ENCODE data around the gene EIF4G1. TPM values are rescaled to one million over a fixed set of nuclear protein-coding genes. Genes with fewer than 3 reads are reported as not detected.
A peak's percentile ranks its signal among the peaks of the same experiment; 100 is the strongest.
"Not testable (repeated sequence)": the region's sequence is repeated elsewhere in the genome, so short reads cannot be mapped to it uniquely, and the experiment has no call there.

EIF4G1 gene
- total RNA-seq, 4 donors from 2014 or later, result 233 to 431 (median 300) TPM

GRCh38 chr3:184337981-184338380, 23.6 kb downstream of the EIF4G1 start:
- H3K4me3 ChIP-seq, result peak overlapping the region; percentile 1 to 92

GRCh38 chr3:184338511-184338945, 24.1 kb downstream of the EIF4G1 start:
- peaks cover 0 to 68% (median 30%) of the 10 kb centered on the region in 3 donors for H3K4me1 ChIP-seq
- WGBS, 2 donors (ENCODE audit: low coverage in 1 of 2), result no CpG with 5 or more reads among the region's 37 CpGs
- peak overlapping the region; percentile 6 to 92 for H3K4me3 ChIP-seq

More at GRCh38 chr3:184337981-184338380, 23.6 kb downstream of the EIF4G1 start:
- Histone ChIP-seq H3K9me3 (no peaks in the 10 kb centered on the region), H3K27ac (peak overlapping the region; percentile 94 to 99 (median 98)), H3K4me1 (peaks cover 0 to 68% (median 30%) of the 10 kb centered on the region in 3 donors), H3K27me3 (no peaks in the 10 kb centered on the region), H3K36me3 (peaks cover 0 to 42% of the 10 kb centered on the region in 2 donors)
- ATAC-seq, result no peak
- WGBS, 2 donors (ENCODE audit: low coverage in 1 of 2), result 28 to 41% methylated on average over 3 to 7 of the region's 7 CpGs
- TF ChIP-seq CTCF (IDR thresholded peaks at IDR 0.05), result no peak
- TF ChIP-seq POLR2A (IDR thresholded peaks at IDR 0.05), result no peak

GRCh38 chr3:184339001-184339400, 24.6 kb downstream of the EIF4G1 start:
- H3K4me1 ChIP-seq, result peaks cover 0 to 68% (median 30%) of the 10 kb centered on the region in 3 donors
- 30 to 41% methylated on average over 5 to 7 of the region's 8 CpGs for WGBS, 2 donors (ENCODE audit: low coverage in 1 of 2)

More at GRCh38 chr3:184338511-184338945, 24.1 kb downstream of the EIF4G1 start:
- TF ChIP-seq POLR2AphosphoS5 (IDR thresholded peaks at IDR 0.05) (peak; percentile 36), EP300 (IDR thresholded peaks at IDR 0.05) (no peak), POLR2A (IDR thresholded peaks at IDR 0.05) (no peak), CTCF (IDR thresholded peaks at IDR 0.05) (peak in 3 of 4 experiments; percentile 40 to 49 (median 41))
- H3K9me3 ChIP-seq, result no peaks in the 10 kb centered on the region
- peak; percentile 70 for ATAC-seq
- H3K27me3 ChIP-seq, result no peaks in the 10 kb centered on the region
- peak overlapping the region; percentile 94 to 99 (median 98) for H3K27ac ChIP-seq
- peaks cover 0 to 42% of the 10 kb centered on the region in 2 donors for H3K36me3 ChIP-seq

GRCh38 chr3:184339451-184340135, 25.2 kb downstream of the EIF4G1 start:
- not testable (repeated sequence) for ATAC-seq, H3K9me3 ChIP-seq, H3K27me3 ChIP-seq
- peak overlapping the region in 1 of 2 donors; percentile 92 for H3K4me3 ChIP-seq
- H3K36me3 ChIP-seq, result peaks cover 0 to 42% of the 10 kb centered on the region in 2 donors
- peak overlapping the region in 3 of 4 donors; percentile 94 to 99 (median 98) for H3K27ac ChIP-seq
- H3K4me1 ChIP-seq, result peaks cover 0 to 65% (median 30%) of the 10 kb centered on the region in 3 donors
- WGBS, 2 donors (ENCODE audit: low coverage in 1 of 2), result 78 to 81% methylated on average over 4 to 12 of the region's 19 CpGs

More at GRCh38 chr3:184339001-184339400, 24.6 kb downstream of the EIF4G1 start:
- ATAC-seq, result no peak
- no peaks in the 10 kb centered on the region for H3K27me3 ChIP-seq
- no peaks in the 10 kb centered on the region for H3K9me3 ChIP-seq
- peaks cover 0 to 42% of the 10 kb centered on the region in 2 donors for H3K36me3 ChIP-seq
- H3K4me3 ChIP-seq, result peak overlapping the region; percentile 6 to 92
- TF ChIP-seq EP300 (IDR thresholded peaks at IDR 0.05), result no peak
- no peak for TF ChIP-seq POLR2AphosphoS5 (IDR thresholded peaks at IDR 0.05)
- TF ChIP-seq CTCF (IDR thresholded peaks at IDR 0.05), result no peak
- TF ChIP-seq POLR2A (IDR thresholded peaks at IDR 0.05), result no peak
- peak overlapping the region; percentile 94 to 99 (median 98) for H3K27ac ChIP-seq

- no peak for TF ChIP-seq POLR2AphosphoS5 (IDR thresholded peaks at IDR 0.05)
- TF ChIP-seq POLR2A (IDR thresholded peaks at IDR 0.05), result no peak
- TF ChIP-seq EP300 (IDR thresholded peaks at IDR 0.05), result no peak
- no peak for TF ChIP-seq CTCF (IDR thresholded peaks at IDR 0.05)
- no peak overlapping the region for H3K4me3 ChIP-seq
- no peak overlapping the region for H3K27ac ChIP-seq
- peaks cover 0 to 53% of the 10 kb centered on the region in 2 donors for H3K36me3 ChIP-seq
- no peaks in the 10 kb centered on the region for H3K27me3 ChIP-seq
- H3K9me3 ChIP-seq, result no peaks in the 10 kb centered on the region
- peaks cover 0 to 56% (median 35%) of the 10 kb centered on the region in 3 donors for H3K4me1 ChIP-seq
- 100% methylated on average over 1 of the region's 7 CpGs; no CpG with 5 or more reads in 1 of the 2 donors for WGBS, 2 donors (ENCODE audit: low coverage in 1 of 2)
- no peak for ATAC-seq
Observed at GRCh38 chr3:184341925-184342324, 27.5 kb downstream of the EIF4G1 start.

All from gastroesophageal sphincter (tissue), 4 donors.